ENCODE measurements around the gene MTG1. TPM values are rescaled to one million over a fixed set of nuclear protein-coding genes. Genes with fewer than 3 reads are reported as not detected.

The MTG1 gene
- polyA plus RNA-seq, 1 donor (not counting 4 experiments of a cell fraction or from before 2014, with no cell fraction given): 31.6 TPM

DNA sequence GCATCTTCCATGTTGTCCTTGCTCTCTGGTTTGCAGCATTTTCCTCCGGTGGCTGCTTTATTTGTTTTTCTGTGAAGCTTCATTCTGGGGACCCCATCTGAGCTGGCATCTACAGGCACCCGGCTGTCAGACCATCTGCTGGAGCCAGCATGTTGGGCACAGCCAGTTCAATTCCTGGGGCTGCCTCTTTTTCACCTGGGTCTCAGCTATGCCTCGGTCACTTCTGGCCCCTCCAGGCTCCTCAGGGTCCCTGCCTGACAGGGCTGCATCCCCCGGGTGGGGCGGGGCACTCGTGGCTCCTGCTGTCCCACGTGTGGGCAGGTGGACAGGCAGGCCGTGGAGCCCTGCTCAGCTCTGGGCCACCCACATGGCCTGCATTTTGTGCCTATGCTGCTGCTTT lies 67.9 kb downstream of the MTG1 start:
- Histone ChIP-seq H3K4me1 (ENCODE audit: control insufficient read depth, extremely low read depth, insufficient read depth, low read length) (no peaks in the 10 kb centered on the region), H3K9me1 (ENCODE audit: control insufficient read depth, extremely low read depth, insufficient read depth, low read length) (no peaks in the 10 kb centered on the region), H3K9me3 (ENCODE audit: control insufficient read depth, low read depth, low read length) (peaks cover 2% of the 10 kb centered on the region), H3K4me3 (ENCODE audit: control insufficient read depth in 2 of 3, extremely low read depth in 1 of 3, insufficient read depth in 2 of 3, low read depth in 1 of 3, low read length in 3 of 3) (no peak overlapping the region), H4K20me1 (ENCODE audit: control insufficient read depth, extremely low read depth, insufficient read depth, low read length) (no peaks in the 10 kb centered on the region), H3K36me3 (ENCODE audit: control insufficient read depth in 2 of 2, extremely low read depth in 1 of 2, insufficient read depth in 2 of 2, low read length in 2 of 2) (no peaks in the 10 kb centered on the region), H3K4me2 (ENCODE audit: control insufficient read depth, extremely low read depth, insufficient read depth, low read depth, low read length) (no peak overlapping the region), H3K27ac (ENCODE audit: control insufficient read depth, insufficient read depth, low read length) (no peak overlapping the region), H3K27me3 (ENCODE audit: control insufficient read depth, extremely low read depth, insufficient read depth, low read length) (no peaks in the 10 kb centered on the region), H2AFZ (ENCODE audit: control insufficient read depth, low read length) (no peak overlapping the region), H3K9ac (ENCODE audit: control insufficient read depth, extremely low read depth, insufficient read depth, low read length) (no peak overlapping the region), H3K79me2 (ENCODE audit: control insufficient read depth, insufficient read depth, low read length) (no peaks in the 10 kb centered on the region)
- no peak for TF ChIP-seq EZH2 (IDR thresholded peaks at IDR 0.05; ENCODE audit: low read length)
- TF ChIP-seq, protein P1, sequence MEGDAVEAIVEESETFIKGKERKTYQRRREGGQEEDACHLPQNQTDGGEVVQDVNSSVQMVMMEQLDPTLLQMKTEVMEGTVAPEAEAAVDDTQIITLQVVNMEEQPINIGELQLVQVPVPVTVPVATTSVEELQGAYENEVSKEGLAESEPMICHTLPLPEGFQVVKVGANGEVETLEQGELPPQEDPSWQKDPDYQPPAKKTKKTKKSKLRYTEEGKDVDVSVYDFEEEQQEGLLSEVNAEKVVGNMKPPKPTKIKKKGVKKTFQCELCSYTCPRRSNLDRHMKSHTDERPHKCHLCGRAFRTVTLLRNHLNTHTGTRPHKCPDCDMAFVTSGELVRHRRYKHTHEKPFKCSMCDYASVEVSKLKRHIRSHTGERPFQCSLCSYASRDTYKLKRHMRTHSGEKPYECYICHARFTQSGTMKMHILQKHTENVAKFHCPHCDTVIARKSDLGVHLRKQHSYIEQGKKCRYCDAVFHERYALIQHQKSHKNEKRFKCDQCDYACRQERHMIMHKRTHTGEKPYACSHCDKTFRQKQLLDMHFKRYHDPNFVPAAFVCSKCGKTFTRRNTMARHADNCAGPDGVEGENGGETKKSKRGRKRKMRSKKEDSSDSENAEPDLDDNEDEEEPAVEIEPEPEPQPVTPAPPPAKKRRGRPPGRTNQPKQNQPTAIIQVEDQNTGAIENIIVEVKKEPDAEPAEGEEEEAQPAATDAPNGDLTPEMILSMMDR (optimal IDR thresholded peaks at IDR 0.05 in 1 of 3, IDR thresholded peaks at IDR 0.05 in 1 of 3, conservative IDR thresholded peaks at IDR 0.05 in 1 of 3; ENCODE audit: extremely low read depth in 1 of 3, insufficient read depth in 2 of 3, low read length in 3 of 3): no peak
- dilution Hi-C loops (cut with MboI; ENCODE audit: extremely low pct_ligation_motif_present, low sequenced_read_pairs): no loop called here
- FAIRE-seq: no peak
- DNase-seq (ENCODE audit: low read depth, low spot score): no peak

DNA sequence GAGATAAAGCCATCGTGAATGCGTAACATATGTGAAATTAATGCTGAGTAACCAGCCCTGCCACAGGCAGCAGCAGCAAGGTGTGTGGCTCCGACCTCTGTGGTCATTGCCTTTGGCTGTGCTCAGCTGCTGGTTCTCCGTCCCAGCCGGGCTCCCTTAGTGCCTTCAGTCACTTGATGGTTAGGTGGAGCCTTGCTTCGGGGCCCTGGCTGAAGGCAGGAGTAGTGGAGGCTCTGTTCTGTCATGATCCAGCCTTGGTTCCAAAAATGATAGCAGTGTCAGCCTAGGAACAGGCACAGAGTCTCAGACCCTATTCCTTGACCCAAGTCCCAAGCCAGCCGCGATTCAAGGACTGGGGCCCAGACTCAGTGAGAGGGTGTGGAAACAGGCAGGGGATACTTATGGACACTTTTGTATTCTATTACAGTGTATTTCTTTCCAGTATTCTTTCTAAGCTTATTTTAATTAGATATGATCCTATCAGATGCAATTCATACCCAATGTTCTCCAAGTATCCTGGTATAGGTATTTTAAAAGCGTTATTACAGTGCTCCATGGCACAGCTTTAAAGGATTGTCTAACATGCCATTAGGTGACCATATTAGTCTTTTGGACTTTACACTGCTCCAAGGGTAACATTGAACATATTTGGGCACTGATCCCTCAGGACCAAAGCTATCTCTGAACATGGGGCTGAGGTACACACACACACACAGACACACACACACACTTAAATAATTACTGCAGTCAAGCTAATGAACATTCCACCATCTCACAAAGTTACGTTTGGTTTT lies 68.8 kb downstream of the MTG1 start:
- H3K9ac ChIP-seq (ENCODE audit: control insufficient read depth, extremely low read depth, insufficient read depth, low read length): no peak overlapping the region
- FAIRE-seq: no peak
- no peaks in the 10 kb centered on the region for H4K20me1 ChIP-seq (ENCODE audit: control insufficient read depth, extremely low read depth, insufficient read depth, low read length)
- H3K9me3 ChIP-seq (ENCODE audit: control insufficient read depth, low read depth, low read length): peaks cover 2% of the 10 kb centered on the region
- H3K4me3 ChIP-seq (ENCODE audit: control insufficient read depth in 2 of 3, extremely low read depth in 1 of 3, insufficient read depth in 2 of 3, low read depth in 1 of 3, low read length in 3 of 3): no peak overlapping the region
- H2AFZ ChIP-seq (ENCODE audit: control insufficient read depth, low read length): no peak overlapping the region
- DNase-seq (ENCODE audit: low read depth, low spot score): no peak
- dilution Hi-C loops (cut with MboI; ENCODE audit: extremely low pct_ligation_motif_present, low sequenced_read_pairs): no loop called here
- H3K36me3 ChIP-seq (ENCODE audit: control insufficient read depth in 2 of 2, extremely low read depth in 1 of 2, insufficient read depth in 2 of 2, low read length in 2 of 2): no peaks in the 10 kb centered on the region
- H3K9me1 ChIP-seq (ENCODE audit: control insufficient read depth, extremely low read depth, insufficient read depth, low read length): no peaks in the 10 kb centered on the region
- no peak overlapping the region for H3K4me2 ChIP-seq (ENCODE audit: control insufficient read depth, extremely low read depth, insufficient read depth, low read depth, low read length)
- H3K79me2 ChIP-seq (ENCODE audit: control insufficient read depth, insufficient read depth, low read length): no peaks in the 10 kb centered on the region
- no peak overlapping the region for H3K27ac ChIP-seq (ENCODE audit: control insufficient read depth, insufficient read depth, low read length)
- TF ChIP-seq, protein P1 (optimal IDR thresholded peaks at IDR 0.05 in 1 of 3, IDR thresholded peaks at IDR 0.05 in 1 of 3, conservative IDR thresholded peaks at IDR 0.05 in 1 of 3; ENCODE audit: extremely low read depth in 1 of 3, insufficient read depth in 2 of 3, low read length in 3 of 3): no peak
- no peak for TF ChIP-seq EZH2 (IDR thresholded peaks at IDR 0.05; ENCODE audit: low read length)
- H3K4me1 ChIP-seq (ENCODE audit: control insufficient read depth, extremely low read depth, insufficient read depth, low read length): no peaks in the 10 kb centered on the region
- H3K27me3 ChIP-seq (ENCODE audit: control insufficient read depth, extremely low read depth, insufficient read depth, low read length): no peaks in the 10 kb centered on the region

All from keratinocyte (primary cell).